GM12801 (cell line): Measurements from ENCODE around the gene RPL29.

Experiments used
- CTCF ChIP-seq: IDR thresholded peaks from one replicate; pipeline ENCODE4 v1.5.1; 2011; ENCODE audit warnings: control low read depth; ENCODE audit not compliant: insufficient read length; ENCODE audit errors: extremely low read depth

RPL29 gene

GRCh38 chr3:51968170-51968775 is 27.4 kb downstream of the RPL29 start:
- TF ChIP-seq CTCF = no peak

- TF ChIP-seq CTCF = no peak
These were observed 28.1 kb downstream of the RPL29 start, which contains the start of gene PCBP4 for GRCh38 chr3:51967384-51968169. PCBP4 (minus strand) TSS chr3:51967454; CDS start chr3:51961240, 6,214 bp downstream.

- TF ChIP-seq CTCF = no peak
These were observed 28.7 kb downstream of the RPL29 start for GRCh38 chr3:51966922-51967383.

- no peak for TF ChIP-seq CTCF
These were observed 29.2 kb downstream of the RPL29 start for GRCh38 chr3:51966486-51966885.

- no peak for TF ChIP-seq CTCF
These were observed 29.7 kb downstream of the RPL29 start for GRCh38 chr3:51966016-51966415.

- no peak for TF ChIP-seq CTCF
These were observed 31.2 kb downstream of the RPL29 start for GRCh38 chr3:51964521-51964920.

GRCh38 chr3:51963951-51964451 is 31.7 kb downstream of the RPL29 start:
- TF ChIP-seq CTCF = no peak
